Measurements from ENCODE around the gene SEPTIN11. TPM values are rescaled to one million over a fixed set of nuclear protein-coding genes. Genes with fewer than 3 reads are reported as not detected.

SEPTIN11 gene
- total and polyA plus RNA-seq, 9 of the 15 experiments (the other 6 are each of a cell fraction or from before 2014, with no cell fraction given), result 25.7 to 142 (median 84.3) TPM

- peak; percentile 78 for TF ChIP-seq TFAP4 (CRISPR knock-in tag; IDR thresholded peaks at IDR 0.05; ENCODE audit: borderline replicate concordance)
- TF ChIP-seq ZBTB11 (CRISPR knock-in tag; IDR thresholded peaks at IDR 0.05), result 0 out of 6 replicates have a peak, but pooled peaks of 1 of the 3 experiments have one; percentile 33
- TF ChIP-seq DACH1 (IDR thresholded peaks at IDR 0.05; ENCODE audit: partially characterized antibody), result peak; percentile 30
- TF ChIP-seq ZBTB33 (CRISPR knock-in tag; IDR thresholded peaks at IDR 0.05), result 0 out of 2 replicates have a peak, but pooled peaks have one; percentile 16
- peak; percentile 71 for TF ChIP-seq RBBP5 (IDR thresholded peaks at IDR 0.05; ENCODE audit: borderline replicate concordance, insufficient read depth, low read length, poor library complexity, severe bottlenecking)
- peak; percentile 81 for TF ChIP-seq KDM5B (IDR thresholded peaks at IDR 0.05; ENCODE audit: insufficient replicate concordance, low read depth, low read length)
- no peak for TF ChIP-seq HLTF (IDR thresholded peaks at IDR 0.05)
- peak; percentile 65 for TF ChIP-seq CREM (IDR thresholded peaks at IDR 0.05; ENCODE audit: low read depth)
- 0 out of 2 replicates have a peak, but pooled peaks have one; percentile 32 for TF ChIP-seq E2F1 (CRISPR knock-in tag; IDR thresholded peaks at IDR 0.05)
- TF ChIP-seq NBN (IDR thresholded peaks at IDR 0.05; ENCODE audit: low read depth), result 0 out of 2 replicates have a peak, but pooled peaks have one; percentile 25
- peak; percentile 42 for TF ChIP-seq FIP1L1 (IDR thresholded peaks at IDR 0.05; ENCODE audit: low read depth, low read length, poor library complexity, severe bottlenecking)
- peak; percentile 12; the same call in 1 of the 2 replicates for TF ChIP-seq NFRKB (IDR thresholded peaks at IDR 0.05; ENCODE audit: low read depth)
- peak; percentile 32 for TF ChIP-seq POLR2B (IDR thresholded peaks at IDR 0.05; ENCODE audit: low read depth, partially characterized antibody)
Observed at GRCh38 chr4:76949276-76950051, at the start of gene SEPTIN11 (continued).
